ENCODE results near the gene BUB3.

Gene BUB3

DNA sequence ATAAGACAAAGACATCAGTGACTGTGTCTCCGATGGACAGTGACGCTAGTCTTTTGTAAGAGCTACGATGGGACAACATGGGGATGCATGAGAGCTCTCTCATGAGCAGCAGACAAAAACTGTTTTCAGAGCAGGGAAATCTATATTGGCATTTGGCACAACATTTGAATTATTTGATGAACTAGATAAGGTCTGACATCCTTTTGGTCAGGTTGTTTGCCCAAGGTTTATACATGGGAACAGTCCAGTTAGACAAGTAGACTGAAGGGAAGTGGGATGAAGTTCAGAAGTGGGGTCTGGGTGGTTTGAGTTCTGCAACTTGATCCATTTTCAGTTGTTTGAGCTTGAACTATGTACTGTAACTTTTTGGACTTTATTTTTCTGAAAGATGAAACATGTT lies 50.8 kb downstream of the BUB3 start:
- DNase-seq, result no peak

DNA sequence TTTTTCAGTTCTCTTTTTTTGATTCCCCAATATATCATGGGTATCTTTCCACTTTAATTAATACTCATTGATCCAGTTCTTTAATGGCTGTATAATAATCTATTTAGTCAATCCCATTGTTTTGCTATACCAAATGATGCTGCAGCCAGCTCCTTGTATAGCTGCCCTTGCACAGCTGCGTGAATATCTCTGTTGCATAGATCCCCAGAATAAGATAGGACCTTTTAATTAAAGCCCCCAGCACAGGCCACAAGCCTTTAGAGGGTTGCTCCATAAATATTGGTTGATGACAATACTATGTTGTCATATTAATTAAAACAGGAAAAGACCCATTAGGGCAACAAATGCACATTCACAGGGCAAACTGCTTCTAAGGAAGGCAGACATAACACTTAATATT lies 57.9 kb downstream of the BUB3 start:
- no peak for DNase-seq

DNA sequence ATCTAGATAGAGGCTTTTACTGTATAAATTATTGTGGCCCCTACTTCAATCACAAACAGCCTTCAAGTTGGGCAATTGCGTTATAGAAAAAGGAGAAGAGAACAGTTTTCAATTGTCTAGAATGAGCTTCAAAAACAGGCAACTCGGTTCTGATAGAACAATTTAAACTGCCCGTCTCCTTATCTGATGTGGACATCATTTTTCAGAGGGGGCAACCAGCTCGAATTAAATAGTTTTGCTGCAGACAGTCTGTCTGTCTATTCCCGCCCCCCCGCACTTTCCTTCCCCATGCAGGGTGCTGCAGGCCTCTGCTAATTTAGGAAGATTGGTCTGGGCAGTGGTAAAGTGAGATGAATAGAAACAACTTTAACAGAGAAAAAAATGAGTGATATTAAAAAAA lies 58.4 kb downstream of the BUB3 start:
- no peak for DNase-seq

DNA sequence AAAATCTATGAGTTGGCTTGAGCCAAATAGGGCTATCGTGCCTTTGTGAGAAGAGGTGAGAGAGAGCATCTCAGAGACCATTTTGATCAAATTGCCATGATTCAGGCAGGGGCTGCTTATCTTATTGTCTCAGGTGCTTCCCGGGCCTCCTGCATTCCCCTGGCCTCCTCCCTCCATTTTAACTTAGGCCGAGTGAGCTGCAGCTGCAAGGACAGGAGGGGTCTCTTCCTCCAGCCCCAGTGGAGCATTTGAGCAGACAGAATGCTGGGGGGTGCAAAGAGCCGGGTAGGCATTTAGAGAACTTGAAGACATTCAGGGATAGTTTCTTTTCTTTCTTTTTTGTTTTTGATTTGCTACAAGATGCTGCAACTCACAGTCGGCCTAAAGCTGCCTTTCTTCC lies 59.0 kb downstream of the BUB3 start:
- no peak for DNase-seq

Measured in NCI-H524 (cell line).